ENCODE data around the gene RAB3C. TPM values are rescaled to one million over a fixed set of nuclear protein-coding genes. Genes with fewer than 3 reads are reported as not detected.

Gene RAB3C
- total RNA-seq, 2 experiments from 2014 or later: not detected

DNA sequence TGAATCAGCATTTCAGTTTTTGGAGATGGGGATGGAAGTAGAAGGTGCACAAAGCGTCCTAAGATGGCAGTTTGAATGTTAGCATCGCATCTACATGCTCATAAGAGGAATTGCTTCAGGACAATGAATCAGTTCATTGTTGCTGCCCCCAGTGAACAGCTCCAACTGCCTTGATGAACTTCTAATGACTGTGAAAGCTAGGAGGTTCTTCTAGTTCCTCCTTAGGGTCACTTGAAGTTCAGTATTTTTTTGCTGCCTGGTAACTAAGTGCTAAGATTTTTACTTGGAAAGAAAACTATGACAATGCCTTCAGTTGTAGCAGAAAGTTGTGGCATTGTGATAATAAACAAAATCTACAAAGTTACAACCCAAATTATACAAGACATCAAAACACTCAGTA, 271.6 kb downstream of the RAB3C start:
- Histone ChIP-seq H3K4me3 (ENCODE audit: low read length) (no peak overlapping the region), H3K27me3 (ENCODE audit: control insufficient read depth in 1 of 2, insufficient read depth in 2 of 2, low read length in 2 of 2) (no peaks in the 10 kb centered on the region), H3K4me1 (ENCODE audit: insufficient read depth, low read length) (no peaks in the 10 kb centered on the region), H3K9me3 (ENCODE audit: control insufficient read depth in 1 of 2, insufficient read depth in 1 of 2, low read length in 2 of 2) (no peaks in the 10 kb centered on the region), H3K36me3 (ENCODE audit: insufficient read depth, low read length) (no peaks in the 10 kb centered on the region), H3K27ac (ENCODE audit: low read depth in 1 of 2, low read length in 2 of 2) (no peak overlapping the region)
- peaks cover 25% of the 10 kb centered on the region for H3K27me3 Mint-ChIP-seq
- H3K4me1 Mint-ChIP-seq (ENCODE audit: low read depth): no peaks in the 10 kb centered on the region
- intact Hi-C loops (cut with DNase I, micrococcal nuclease): no loop called here
- no peak overlapping the region for H3K27ac Mint-ChIP-seq
- TF ChIP-seq, protein P1, sequence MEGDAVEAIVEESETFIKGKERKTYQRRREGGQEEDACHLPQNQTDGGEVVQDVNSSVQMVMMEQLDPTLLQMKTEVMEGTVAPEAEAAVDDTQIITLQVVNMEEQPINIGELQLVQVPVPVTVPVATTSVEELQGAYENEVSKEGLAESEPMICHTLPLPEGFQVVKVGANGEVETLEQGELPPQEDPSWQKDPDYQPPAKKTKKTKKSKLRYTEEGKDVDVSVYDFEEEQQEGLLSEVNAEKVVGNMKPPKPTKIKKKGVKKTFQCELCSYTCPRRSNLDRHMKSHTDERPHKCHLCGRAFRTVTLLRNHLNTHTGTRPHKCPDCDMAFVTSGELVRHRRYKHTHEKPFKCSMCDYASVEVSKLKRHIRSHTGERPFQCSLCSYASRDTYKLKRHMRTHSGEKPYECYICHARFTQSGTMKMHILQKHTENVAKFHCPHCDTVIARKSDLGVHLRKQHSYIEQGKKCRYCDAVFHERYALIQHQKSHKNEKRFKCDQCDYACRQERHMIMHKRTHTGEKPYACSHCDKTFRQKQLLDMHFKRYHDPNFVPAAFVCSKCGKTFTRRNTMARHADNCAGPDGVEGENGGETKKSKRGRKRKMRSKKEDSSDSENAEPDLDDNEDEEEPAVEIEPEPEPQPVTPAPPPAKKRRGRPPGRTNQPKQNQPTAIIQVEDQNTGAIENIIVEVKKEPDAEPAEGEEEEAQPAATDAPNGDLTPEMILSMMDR (IDR thresholded peaks at IDR 0.05): no peak
- ATAC-seq (ENCODE audit: poor library complexity) (no peak), DNase-seq (no peak)
- H3K4me3 Mint-ChIP-seq: no peak overlapping the region
- CTCF ChIA-PET: no interaction called here
- no peaks in the 10 kb centered on the region for H3K9me3 Mint-ChIP-seq
- POLR2A ChIA-PET: no interaction called here
- no peaks in the 10 kb centered on the region for H3K36me3 Mint-ChIP-seq (ENCODE audit: low read depth)

DNA sequence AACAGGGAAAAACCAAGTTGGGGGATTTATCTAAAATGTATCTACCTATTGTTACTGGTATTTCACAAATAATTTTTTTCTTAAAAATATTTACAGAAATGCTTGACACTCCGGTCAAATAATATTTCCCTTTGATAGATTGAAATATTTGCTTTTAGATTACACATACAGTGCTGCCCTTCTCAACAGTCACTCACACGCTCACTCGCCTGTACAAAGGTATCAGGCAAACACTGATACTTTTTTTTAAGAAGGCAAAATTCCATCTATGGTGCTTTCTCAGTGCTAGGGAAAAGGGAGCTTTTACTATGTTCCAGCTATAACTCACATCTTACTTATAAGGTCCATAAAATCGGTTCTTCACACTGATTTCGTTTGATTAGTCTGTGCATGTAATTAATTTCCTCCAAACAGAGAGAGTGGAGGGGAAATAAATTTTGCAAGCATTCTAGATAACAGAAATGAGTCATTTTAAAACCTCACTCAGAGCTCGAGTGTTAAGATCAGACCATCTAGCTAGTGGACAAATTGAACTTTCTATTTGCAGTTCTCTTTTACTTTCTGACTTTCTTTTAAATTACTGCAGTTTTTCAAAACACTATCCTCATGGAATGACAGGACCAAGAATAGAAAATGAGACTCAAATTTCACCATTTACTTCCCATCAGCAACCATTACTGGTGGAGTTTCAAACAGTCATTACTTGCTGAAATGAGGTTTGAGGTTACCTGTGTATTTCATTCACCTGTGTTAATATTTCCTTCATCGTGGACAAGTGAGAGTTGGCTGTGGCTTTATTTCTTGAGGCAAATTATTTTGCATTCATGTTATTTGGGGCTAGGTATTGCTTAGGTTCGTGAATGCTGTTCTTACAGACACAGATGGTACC, 273.2 kb downstream of the RAB3C start:
- TF ChIP-seq, protein P1 (IDR thresholded peaks at IDR 0.05): no peak
- H3K27ac ChIP-seq (ENCODE audit: low read depth in 1 of 2, low read length in 2 of 2): no peak overlapping the region
- Mint-ChIP-seq H3K27me3 (peaks cover 24% of the 10 kb centered on the region), H3K4me1 (ENCODE audit: low read depth) (no peaks in the 10 kb centered on the region), H3K9me3 (no peaks in the 10 kb centered on the region), H3K36me3 (ENCODE audit: low read depth) (no peaks in the 10 kb centered on the region), H3K27ac (no peak overlapping the region), H3K4me3 (no peak overlapping the region)
- intact Hi-C loops (cut with DNase I, micrococcal nuclease): no loop called here
- DNase-seq (no peak), ATAC-seq (ENCODE audit: poor library complexity) (no peak)
- POLR2A ChIA-PET: no interaction called here
- H3K27me3 ChIP-seq (ENCODE audit: control insufficient read depth in 1 of 2, insufficient read depth in 2 of 2, low read length in 2 of 2): no peaks in the 10 kb centered on the region
- H3K9me3 ChIP-seq (ENCODE audit: control insufficient read depth in 1 of 2, insufficient read depth in 1 of 2, low read length in 2 of 2): no peaks in the 10 kb centered on the region
- H3K4me1 ChIP-seq (ENCODE audit: insufficient read depth, low read length): no peaks in the 10 kb centered on the region
- CTCF ChIA-PET: no interaction called here
- H3K4me3 ChIP-seq (ENCODE audit: low read length): no peak overlapping the region
- H3K36me3 ChIP-seq (ENCODE audit: insufficient read depth, low read length): no peaks in the 10 kb centered on the region

DNA sequence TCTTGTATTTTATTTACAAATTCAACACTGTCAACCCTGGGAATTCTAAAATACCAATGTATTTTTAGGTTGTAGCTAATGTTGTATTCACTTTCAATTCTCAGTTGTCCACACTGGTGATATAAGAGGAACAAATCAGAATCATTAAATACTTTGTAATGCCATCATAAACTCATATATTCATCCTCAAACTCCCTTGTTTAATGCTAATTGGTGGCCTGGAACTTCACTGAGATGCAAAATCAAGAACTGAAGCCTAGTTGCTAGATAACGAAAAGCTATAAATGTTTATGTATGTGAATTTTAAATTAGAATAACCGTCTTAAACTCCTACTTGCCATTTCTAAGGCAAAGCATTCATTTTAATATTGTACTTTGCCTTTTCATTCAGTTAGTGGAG, 274.7 kb downstream of the RAB3C start:
- Mint-ChIP-seq H3K27me3 (peaks cover 24% of the 10 kb centered on the region), H3K36me3 (ENCODE audit: low read depth) (no peaks in the 10 kb centered on the region), H3K4me1 (ENCODE audit: low read depth) (no peaks in the 10 kb centered on the region), H3K4me3 (no peak overlapping the region), H3K27ac (no peak overlapping the region), H3K9me3 (no peaks in the 10 kb centered on the region)
- TF ChIP-seq, protein P1 (IDR thresholded peaks at IDR 0.05): no peak
- H3K4me1 ChIP-seq (ENCODE audit: insufficient read depth, low read length): no peaks in the 10 kb centered on the region
- H3K36me3 ChIP-seq (ENCODE audit: insufficient read depth, low read length): no peaks in the 10 kb centered on the region
- H3K4me3 ChIP-seq (ENCODE audit: low read length): no peak overlapping the region
- ChIA-PET POLR2A (interaction anchor here (0.6 kb wide), 1 partner anchor 80 kb away, joined by 3 read pairs; no protein-coding TSS in a partner anchor), CTCF (no interaction called here)
- DNase-seq (no peak), ATAC-seq (ENCODE audit: poor library complexity) (no peak)
- no peak overlapping the region for H3K27ac ChIP-seq (ENCODE audit: low read depth in 1 of 2, low read length in 2 of 2)
- intact Hi-C loops (cut with DNase I, micrococcal nuclease): no loop called here
- no peaks in the 10 kb centered on the region for H3K27me3 ChIP-seq (ENCODE audit: control insufficient read depth in 1 of 2, insufficient read depth in 2 of 2, low read length in 2 of 2)
- no peaks in the 10 kb centered on the region for H3K9me3 ChIP-seq (ENCODE audit: control insufficient read depth in 1 of 2, insufficient read depth in 1 of 2, low read length in 2 of 2)

All from CD4-positive, alpha-beta T cell (primary cell).